Measurements from ENCODE around the gene HNRNPUL1. TPM values are rescaled to one million over a fixed set of nuclear protein-coding genes. Genes with fewer than 3 reads are reported as not detected.

HNRNPUL1 gene
- total and polyA plus RNA-seq, 2 of the 8 experiments (the other 6 are each of a cell fraction or from before 2014, with no cell fraction given): 99.5 to 264 TPM

DNA sequence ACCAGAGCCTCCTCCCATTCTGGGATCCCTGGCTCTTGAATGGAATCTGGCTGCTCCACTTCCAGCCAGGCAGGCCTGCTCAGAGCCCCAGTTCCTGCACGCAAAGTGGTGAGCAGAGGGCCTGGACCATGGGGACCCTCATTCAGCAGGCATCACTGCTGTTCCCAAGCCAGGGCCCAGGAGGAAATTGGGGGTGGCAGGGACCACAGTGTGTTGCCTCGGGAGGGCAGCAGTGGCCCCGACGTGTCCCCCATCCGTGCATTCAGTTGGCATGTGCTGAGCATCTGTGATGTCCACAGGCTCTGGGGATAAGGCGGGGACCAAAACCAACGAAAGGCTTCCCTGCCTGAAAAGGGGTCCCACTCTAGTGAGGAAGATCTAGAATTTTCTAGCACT lies 57.0 kb downstream of the HNRNPUL1 start (continued):
- no peak for TF ChIP-seq RBBP5 (IDR thresholded peaks at IDR 0.05; ENCODE audit: borderline replicate concordance, low read depth, low read length)
- TF ChIP-seq HDAC6 (IDR thresholded peaks at IDR 0.05; ENCODE audit: low read depth, low read length): no peak
- no peak for TF ChIP-seq TCF12 (IDR thresholded peaks at IDR 0.05; ENCODE audit: low read depth, low read length)
- no peak for TF ChIP-seq BRCA1 (IDR thresholded peaks at IDR 0.05; ENCODE audit: low read depth, low read length)
- no peak for TF ChIP-seq CBX8 (IDR thresholded peaks at IDR 0.05; ENCODE audit: borderline replicate concordance, low read depth, low read length)
- no peak for TF ChIP-seq KDM1A (IDR thresholded peaks at IDR 0.05; ENCODE audit: borderline replicate concordance, low read length)
- no peak for TF ChIP-seq SP2 (IDR thresholded peaks at IDR 0.05; ENCODE audit: low read length)
